IPS-18a (cell line): ENCODE data around the gene USE1.
A peak's percentile ranks its signal among the peaks of the same experiment; 100 is the strongest.

Source experiments
- H3K27ac ChIP-seq: one replicate; pipeline ENCODE4 v1.5.1; 2013; ENCODE audit warnings: low read length
- H3K27me3 ChIP-seq: one replicate; pipeline ENCODE4 v1.6.1; 2013; ENCODE audit warnings: mild to moderate bottlenecking, low read length; ENCODE audit not compliant: control insufficient read depth, insufficient read depth
- H3K36me3 ChIP-seq: one replicate; pipeline ENCODE4 v1.6.1; 2013; ENCODE audit warnings: low read depth, low read length; ENCODE audit not compliant: control insufficient read depth
- H3K4me1 ChIP-seq: one replicate; pipeline ENCODE4 v1.6.1; 2013; ENCODE audit warnings: low read depth, low read length; ENCODE audit not compliant: control insufficient read depth
- H3K4me3 ChIP-seq: one replicate; pipeline ENCODE4 v1.5.1; 2013; ENCODE audit warnings: low read length
- H3K9ac ChIP-seq: one replicate; pipeline ENCODE4 v1.6.1; 2013; ENCODE audit warnings: mild to moderate bottlenecking, low read length, moderate library complexity
- H3K9me3 ChIP-seq: one replicate; pipeline ENCODE4 v1.6.1; 2013; ENCODE audit warnings: low read depth, low read length; ENCODE audit not compliant: control insufficient read depth

Gene USE1

DNA sequence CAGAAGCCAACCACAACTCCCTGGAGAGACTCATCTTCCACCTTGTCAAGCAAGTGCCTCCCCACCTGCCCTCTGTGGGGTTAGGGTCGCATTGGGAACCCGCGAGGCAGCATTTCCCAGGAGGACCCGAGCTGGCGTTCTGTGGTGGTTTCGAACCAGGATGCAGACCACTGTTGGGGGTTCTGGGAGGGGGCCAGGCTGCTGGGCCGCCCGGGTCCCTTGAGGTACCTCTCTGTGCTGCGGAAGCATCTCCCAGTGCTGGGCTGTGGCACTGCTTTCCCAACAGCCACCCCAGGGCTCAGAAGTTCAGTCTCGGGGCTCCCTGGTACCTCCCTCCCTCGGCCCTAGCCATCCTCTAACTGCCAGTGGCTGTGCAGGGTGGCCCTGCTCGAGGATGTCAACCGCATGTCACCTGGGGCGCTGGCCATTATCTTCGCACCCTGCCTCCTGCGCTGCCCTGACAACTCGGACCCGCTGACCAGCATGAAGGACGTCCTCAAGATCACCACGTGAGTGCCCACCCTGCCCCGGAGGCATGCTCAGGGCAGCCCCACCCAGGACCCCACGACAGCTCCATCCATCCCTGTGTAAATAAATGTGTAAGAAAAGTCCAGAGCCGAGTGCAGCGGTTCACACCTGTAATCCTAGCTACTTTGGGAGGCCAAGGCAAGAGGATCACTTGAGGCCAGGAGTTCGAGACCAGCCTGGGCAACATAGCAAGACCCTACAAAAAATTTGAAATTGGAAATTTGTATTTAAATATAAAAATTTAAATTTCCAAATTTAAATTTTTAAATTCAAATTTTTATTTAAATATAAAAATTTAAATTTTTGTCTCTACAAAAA, 8.2 kb upstream of the USE1 start:
- no peak overlapping the region for H3K27ac ChIP-seq
- no peaks in the 10 kb centered on the region for H3K9me3 ChIP-seq
- no peak overlapping the region for H3K4me3 ChIP-seq
- H3K4me1 ChIP-seq: peaks cover 4% of the 10 kb centered on the region
- no peak overlapping the region for H3K9ac ChIP-seq
- no peaks in the 10 kb centered on the region for H3K27me3 ChIP-seq
- peaks cover 10% of the 10 kb centered on the region for H3K36me3 ChIP-seq

- Histone ChIP-seq H3K36me3 (peaks cover 4% of the 10 kb centered on the region), H3K4me1 (peaks cover 6% of the 10 kb centered on the region), H3K9ac (no peak overlapping the region), H3K9me3 (no peaks in the 10 kb centered on the region), H3K27ac (no peak overlapping the region), H3K27me3 (no peaks in the 10 kb centered on the region), H3K4me3 (no peak overlapping the region)
Observed at GRCh38 chr19:17209126-17210036, 5.8 kb upstream of the USE1 start.

- no peak overlapping the region for H3K4me3 ChIP-seq
- no peak overlapping the region for H3K9ac ChIP-seq
- no peaks in the 10 kb centered on the region for H3K9me3 ChIP-seq
- H3K27ac ChIP-seq: no peak overlapping the region
- H3K36me3 ChIP-seq: peaks cover 4% of the 10 kb centered on the region
- no peaks in the 10 kb centered on the region for H3K27me3 ChIP-seq
- peaks cover 9% of the 10 kb centered on the region for H3K4me1 ChIP-seq
Observed at GRCh38 chr19:17210296-17210695, 4.9 kb upstream of the USE1 start.

DNA sequence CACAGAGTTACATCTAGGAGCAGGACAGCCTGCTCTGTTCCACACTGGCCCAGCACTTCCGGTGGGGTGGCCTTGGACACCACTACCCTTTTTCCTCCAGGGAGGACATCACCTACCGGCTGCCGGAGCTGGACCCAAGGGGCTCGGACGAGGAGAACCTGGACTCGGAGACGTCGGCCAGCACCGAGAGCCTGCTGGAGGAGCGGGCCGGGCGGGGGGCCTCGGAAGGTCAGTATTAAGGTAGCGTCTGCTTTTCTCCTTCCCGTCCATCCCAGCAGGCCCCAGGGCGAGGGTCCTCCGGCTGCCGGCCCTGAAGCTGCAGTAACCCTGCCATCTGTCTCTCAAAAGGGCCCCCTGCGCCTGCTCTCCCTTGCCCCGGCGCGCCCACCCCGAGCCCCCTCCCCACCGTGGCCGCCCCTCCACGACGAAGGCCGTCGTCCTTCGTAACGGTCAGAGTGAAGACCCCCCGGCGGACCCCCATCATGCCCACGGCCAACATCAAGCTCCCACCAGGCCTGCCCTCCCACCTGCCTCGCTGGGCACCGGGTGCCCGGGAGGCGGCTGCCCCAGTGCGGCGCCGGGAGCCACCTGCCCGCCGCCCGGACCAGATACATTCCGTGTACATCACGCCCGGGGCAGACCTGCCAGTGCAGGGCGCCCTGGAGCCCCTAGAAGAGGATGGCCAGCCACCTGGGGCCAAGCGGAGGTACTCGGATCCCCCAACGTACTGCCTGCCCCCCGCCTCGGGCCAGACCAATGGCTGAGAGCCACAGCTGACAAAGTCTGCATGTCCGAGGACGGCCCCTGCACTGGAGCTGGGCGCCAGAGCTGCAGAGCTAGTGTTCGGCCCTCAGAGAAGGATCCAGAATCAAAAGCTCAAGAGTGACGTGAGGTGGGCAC, 3.4 kb upstream of the USE1 start:
- Histone ChIP-seq H3K9me3 (no peaks in the 10 kb centered on the region), H3K4me1 (peaks cover 13% of the 10 kb centered on the region), H3K27me3 (no peaks in the 10 kb centered on the region), H3K27ac (no peak overlapping the region), H3K36me3 (peaks cover 4% of the 10 kb centered on the region), H3K4me3 (no peak overlapping the region), H3K9ac (no peak overlapping the region)

GRCh38 chr19:17213334-17213733, 1.8 kb upstream of the USE1 start:
- Histone ChIP-seq H3K27ac (no peak overlapping the region), H3K4me1 (peaks cover 13% of the 10 kb centered on the region), H3K27me3 (no peaks in the 10 kb centered on the region), H3K36me3 (peaks cover 8% of the 10 kb centered on the region), H3K9me3 (no peaks in the 10 kb centered on the region), H3K4me3 (no peak overlapping the region), H3K9ac (no peak overlapping the region)

GRCh38 chr19:17214508-17215126, 540 bp upstream of the USE1 start:
- Histone ChIP-seq H3K9ac (peak overlapping the region; percentile 89), H3K36me3 (peaks cover 12% of the 10 kb centered on the region), H3K4me1 (peaks cover 9% of the 10 kb centered on the region), H3K27ac (peak overlapping the region; percentile 76), H3K9me3 (no peaks in the 10 kb centered on the region), H3K27me3 (no peaks in the 10 kb centered on the region), H3K4me3 (peak overlapping the region; percentile 75)

- Histone ChIP-seq H3K9me3 (no peaks in the 10 kb centered on the region), H3K27me3 (no peaks in the 10 kb centered on the region), H3K4me1 (peaks cover 9% of the 10 kb centered on the region), H3K36me3 (peaks cover 14% of the 10 kb centered on the region), H3K9ac (peak overlapping the region; percentile 89), H3K4me3 (peak overlapping the region; percentile 75), H3K27ac (peak overlapping the region; percentile 18)
Observed at GRCh38 chr19:17216058-17216670, 1.0 kb downstream of the USE1 start.

DNA sequence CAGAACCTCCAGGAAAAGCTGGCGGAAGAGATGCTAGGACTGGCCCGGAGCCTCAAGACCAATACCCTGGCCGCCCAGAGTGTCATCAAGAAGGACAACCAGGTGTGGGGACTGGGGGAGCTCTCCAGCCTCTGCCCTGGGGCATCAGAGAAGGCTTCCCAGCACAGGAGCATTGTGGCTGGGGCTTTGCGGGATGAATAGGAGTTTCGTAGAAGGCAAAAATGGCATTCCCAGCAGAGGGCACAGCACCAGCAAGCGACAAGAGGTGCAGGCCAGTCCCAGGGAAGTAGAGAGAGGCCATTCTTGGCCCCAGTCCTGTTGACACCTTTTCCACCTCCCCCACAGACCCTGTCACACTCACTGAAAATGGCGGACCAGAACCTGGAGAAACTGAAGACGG, 4.1 kb downstream of the USE1 start:
- Histone ChIP-seq H3K4me3 (no peak overlapping the region), H3K27ac (no peak overlapping the region), H3K4me1 (peaks cover 8% of the 10 kb centered on the region), H3K9ac (no peak overlapping the region), H3K27me3 (no peaks in the 10 kb centered on the region), H3K9me3 (no peaks in the 10 kb centered on the region), H3K36me3 (peaks cover 10% of the 10 kb centered on the region)

- Histone ChIP-seq H3K4me3 (no peak overlapping the region), H3K36me3 (peaks cover 10% of the 10 kb centered on the region), H3K27ac (no peak overlapping the region), H3K27me3 (no peaks in the 10 kb centered on the region), H3K9ac (no peak overlapping the region), H3K4me1 (peaks cover 4% of the 10 kb centered on the region), H3K9me3 (no peaks in the 10 kb centered on the region)
Observed at GRCh38 chr19:17220207-17220758, 5.1 kb downstream of the USE1 start.

DNA sequence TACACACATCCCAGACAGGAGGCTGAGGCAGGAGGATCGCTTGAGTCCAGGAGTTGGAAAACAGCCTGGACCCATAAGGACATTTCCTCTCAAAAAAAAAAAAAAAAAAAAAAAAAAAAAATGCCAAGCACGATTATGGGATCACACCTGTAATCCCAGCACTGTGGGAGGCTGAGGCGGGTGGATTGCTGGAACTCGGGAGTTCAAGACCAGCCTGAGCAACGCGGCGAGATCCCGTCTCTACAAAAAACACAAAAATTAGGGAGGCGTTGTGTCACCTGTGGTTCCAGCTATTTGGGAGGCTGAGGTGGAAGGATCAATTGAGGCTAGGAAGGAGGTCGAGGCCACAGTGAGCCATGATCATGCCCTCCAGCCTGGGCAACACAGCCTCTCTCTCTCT, 9.9 kb downstream of the USE1 start:
- Histone ChIP-seq H3K9me3 (no peaks in the 10 kb centered on the region), H3K36me3 (peaks cover 4% of the 10 kb centered on the region), H3K4me3 (no peak overlapping the region), H3K27me3 (no peaks in the 10 kb centered on the region), H3K9ac (no peak overlapping the region), H3K27ac (no peak overlapping the region), H3K4me1 (no peaks in the 10 kb centered on the region)
